Stimulated activated CD8-positive, alpha-beta memory T cell treated with anti-CD3 and anti-CD28 coated beads, Interleukin-15, amount 100 ng/mL, for 4 hours (primary cell): ENCODE results near the gene NINL.
"Not testable (repeated sequence)": the region's sequence is repeated elsewhere in the genome, so short reads cannot be mapped to it uniquely, and the experiment has no call there.

Experiments used
- DNase-seq, 2 donors: peaks; one replicate each; pipeline ENCODE4 v3.0.0-alpha.2; 2020; ENCODE audit warnings: low read depth in 2 of 2

The NINL gene

GRCh38 chr20:25584905-25585704, at the start of gene NINL:
NINL (minus strand) TSS chr20:25585531; CDS start chr20:25526587, 58,944 bp downstream.
- DNase-seq = peak; percentile 10 to 30

GRCh38 chr20:25632940-25633790, 47.8 kb upstream of the NINL start:
- no peak for DNase-seq

GRCh38 chr20:25630615-25631014, 45.3 kb upstream of the NINL start:
- DNase-seq = not testable (repeated sequence)

GRCh38 chr20:25629816-25630499, 44.6 kb upstream of the NINL start:
- DNase-seq = no peak

GRCh38 chr20:25626779-25627178, 41.4 kb upstream of the NINL start:
- no peak for DNase-seq

- DNase-seq = no peak
These were observed 39.2 kb upstream of the NINL start for GRCh38 chr20:25624500-25624939.

GRCh38 chr20:25623736-25624499, 38.6 kb upstream of the NINL start, which contains the start of gene NANP:
NANP (minus strand) TSS chr20:25624014; CDS start chr20:25623948, 66 bp downstream.
- peak; percentile 76 to 79 for DNase-seq

GRCh38 chr20:25623225-25623735, 37.9 kb upstream of the NINL start:
- DNase-seq = peak in 1 of 2 donors; percentile 2

- DNase-seq = no peak
These were observed 37.3 kb upstream of the NINL start for GRCh38 chr20:25622450-25623224.

- DNase-seq = no peak
These were observed 36.7 kb upstream of the NINL start for GRCh38 chr20:25622049-25622448.

- no peak for DNase-seq
These were observed 34.2 kb upstream of the NINL start for GRCh38 chr20:25619514-25619913.

GRCh38 chr20:25608774-25609173, 23.4 kb upstream of the NINL start:
- no peak for DNase-seq

- no peak for DNase-seq
These were observed 20.9 kb upstream of the NINL start for GRCh38 chr20:25606094-25606695.

- DNase-seq = no peak
These were observed 19.8 kb upstream of the NINL start for GRCh38 chr20:25605148-25605547.

- no peak for DNase-seq
These were observed 19.3 kb upstream of the NINL start for GRCh38 chr20:25604611-25605010.

GRCh38 chr20:25602914-25603309, 17.6 kb upstream of the NINL start:
- not testable (repeated sequence) for DNase-seq

GRCh38 chr20:25602191-25602913, 17.0 kb upstream of the NINL start:
- DNase-seq = not testable (repeated sequence)

GRCh38 chr20:25601659-25602058, 16.3 kb upstream of the NINL start:
- DNase-seq = no peak

- DNase-seq = no peak
These were observed 15.3 kb upstream of the NINL start for GRCh38 chr20:25600632-25601031.
